ENCODE measurements around the gene OSER1.

- TF ChIP-seq CTCF (conservative IDR thresholded peaks at IDR 0.05; ENCODE audit: low read length) (no peak), EZH2phosphoT487 (IDR thresholded peaks at IDR 0.05; ENCODE audit: borderline replicate concordance) (no peak)
These were observed 2.2 kb upstream of the OSER1 start for GRCh38 chr20:44212792-44213191.

Data from Loucy (cell line).